ENCODE results near the gene RPS27L. TPM values are rescaled to one million over a fixed set of nuclear protein-coding genes. Genes with fewer than 3 reads are reported as not detected.

RPS27L gene
- total RNA-seq, 4 donors from 2014 or later, result 120 to 220 (median 172) TPM

DNA sequence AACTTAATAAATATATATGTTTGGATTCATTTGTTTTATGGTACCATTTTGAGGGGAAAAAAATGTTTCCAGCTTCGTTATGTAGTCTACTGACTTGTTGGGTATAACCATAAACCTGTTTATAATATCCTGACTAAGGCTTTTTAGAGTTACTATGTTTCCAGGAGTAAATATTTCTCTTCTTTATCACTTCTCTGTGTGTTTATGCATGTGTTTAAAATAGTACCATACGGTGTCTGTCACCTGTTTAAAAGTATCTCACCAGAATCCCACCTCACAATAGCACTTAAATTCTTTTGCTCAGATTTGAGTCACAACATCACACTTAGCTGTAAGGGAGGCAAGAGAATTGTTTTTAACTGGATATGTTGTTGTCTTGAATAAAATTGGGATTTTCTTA, 20.5 kb downstream of the RPS27L start:
- H3K27me3 ChIP-seq, result no peaks in the 10 kb centered on the region
- WGBS, result 64% methylated on average over 2 of the region's 2 CpGs
- no peak for DNase-seq (ENCODE audit: extremely low spot score)
- H3K4me3 ChIP-seq, result no peak overlapping the region
- peaks cover 0 to 34% (median 20%) of the 10 kb centered on the region in 4 donors for H3K4me1 ChIP-seq
- intact Hi-C loops (cut with DNase I), result no loop called here
- H3K36me3 ChIP-seq, result peaks cover 0 to 19% (median 6%) of the 10 kb centered on the region in 4 donors
- no peak overlapping the region for H3K27ac ChIP-seq (replicated peaks in 1 of 4)
- no peaks in the 10 kb centered on the region for H3K9me3 ChIP-seq
- TF ChIP-seq, protein P1, sequence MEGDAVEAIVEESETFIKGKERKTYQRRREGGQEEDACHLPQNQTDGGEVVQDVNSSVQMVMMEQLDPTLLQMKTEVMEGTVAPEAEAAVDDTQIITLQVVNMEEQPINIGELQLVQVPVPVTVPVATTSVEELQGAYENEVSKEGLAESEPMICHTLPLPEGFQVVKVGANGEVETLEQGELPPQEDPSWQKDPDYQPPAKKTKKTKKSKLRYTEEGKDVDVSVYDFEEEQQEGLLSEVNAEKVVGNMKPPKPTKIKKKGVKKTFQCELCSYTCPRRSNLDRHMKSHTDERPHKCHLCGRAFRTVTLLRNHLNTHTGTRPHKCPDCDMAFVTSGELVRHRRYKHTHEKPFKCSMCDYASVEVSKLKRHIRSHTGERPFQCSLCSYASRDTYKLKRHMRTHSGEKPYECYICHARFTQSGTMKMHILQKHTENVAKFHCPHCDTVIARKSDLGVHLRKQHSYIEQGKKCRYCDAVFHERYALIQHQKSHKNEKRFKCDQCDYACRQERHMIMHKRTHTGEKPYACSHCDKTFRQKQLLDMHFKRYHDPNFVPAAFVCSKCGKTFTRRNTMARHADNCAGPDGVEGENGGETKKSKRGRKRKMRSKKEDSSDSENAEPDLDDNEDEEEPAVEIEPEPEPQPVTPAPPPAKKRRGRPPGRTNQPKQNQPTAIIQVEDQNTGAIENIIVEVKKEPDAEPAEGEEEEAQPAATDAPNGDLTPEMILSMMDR (IDR thresholded peaks at IDR 0.05), result no peak
- no peak for TF ChIP-seq POLR2AphosphoS5 (IDR thresholded peaks at IDR 0.05)

DNA sequence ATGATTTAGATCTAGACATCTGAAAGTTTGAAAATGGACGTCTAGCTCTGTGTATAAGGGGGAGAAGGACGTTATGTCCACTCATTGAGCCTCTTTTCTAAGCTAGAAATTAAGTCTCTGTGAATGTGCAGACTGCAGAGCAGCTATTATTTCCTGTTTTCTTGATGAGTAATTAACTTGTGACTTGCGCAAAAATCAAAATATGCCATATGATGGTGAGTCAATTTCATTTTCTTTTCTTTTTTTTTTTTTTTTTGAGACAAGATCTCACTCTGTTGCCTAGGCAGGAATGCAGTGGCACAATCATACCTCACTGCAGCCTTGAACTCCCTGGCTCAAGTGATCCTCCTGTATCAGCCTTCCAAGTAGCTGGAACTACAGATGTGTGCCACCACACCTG, 21.5 kb downstream of the RPS27L start:
- intact Hi-C loops (cut with DNase I), result no loop called here
- H3K27ac ChIP-seq (replicated peaks in 1 of 4), result no peak overlapping the region
- H3K36me3 ChIP-seq, result peaks cover 0 to 22% (median 9%) of the 10 kb centered on the region in 4 donors
- no peak for DNase-seq (ENCODE audit: extremely low spot score)
- no peaks in the 10 kb centered on the region for H3K9me3 ChIP-seq
- WGBS, result 66% methylated on average over 3 of the region's 3 CpGs
- no peaks in the 10 kb centered on the region for H3K27me3 ChIP-seq
- TF ChIP-seq, protein P1 (IDR thresholded peaks at IDR 0.05), result no peak
- TF ChIP-seq POLR2AphosphoS5 (IDR thresholded peaks at IDR 0.05), result peak in 1 of 2 donors; percentile 30
- peaks cover 0 to 34% (median 20%) of the 10 kb centered on the region in 4 donors for H3K4me1 ChIP-seq
- no peak overlapping the region for H3K4me3 ChIP-seq

DNA sequence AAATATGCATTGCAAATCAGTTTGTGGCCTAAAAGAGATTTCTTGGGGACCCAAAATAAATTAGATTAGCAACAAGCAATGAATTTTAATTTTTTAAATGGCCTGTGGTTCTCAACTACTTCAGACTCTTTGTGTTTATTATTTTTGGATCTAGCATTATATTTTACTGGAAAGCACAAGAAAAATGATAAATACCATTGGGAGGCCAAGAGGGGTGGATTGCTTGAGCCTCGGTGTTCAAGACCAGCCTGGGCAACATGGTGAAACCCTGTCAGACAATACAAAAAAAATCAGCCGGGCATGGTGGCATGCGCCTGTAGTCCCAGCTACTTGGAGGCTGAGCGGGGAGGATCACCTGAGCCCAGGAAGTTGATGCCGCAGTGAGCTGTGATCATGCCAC, 22.0 kb downstream of the RPS27L start:
- 89% methylated on average over 5 of the region's 5 CpGs for WGBS
- DNase-seq (ENCODE audit: extremely low spot score), result no peak
- Histone ChIP-seq H3K36me3 (peaks cover 0 to 27% (median 12%) of the 10 kb centered on the region in 4 donors), H3K27me3 (no peaks in the 10 kb centered on the region), H3K4me3 (no peak overlapping the region), H3K4me1 (peaks cover 0 to 34% (median 20%) of the 10 kb centered on the region in 4 donors), H3K9me3 (no peaks in the 10 kb centered on the region), H3K27ac (replicated peaks in 1 of 4) (peak overlapping the region in 2 of 4 donors; percentile 5 to 7)
- TF ChIP-seq POLR2A (IDR thresholded peaks at IDR 0.05; ENCODE audit: low read depth) (no peak), EP300 (IDR thresholded peaks at IDR 0.05) (no peak), POLR2AphosphoS5 (IDR thresholded peaks at IDR 0.05) (no peak)
- TF ChIP-seq, protein P1 (IDR thresholded peaks at IDR 0.05), result no peak
- intact Hi-C loops (cut with DNase I), result no loop called here

DNA sequence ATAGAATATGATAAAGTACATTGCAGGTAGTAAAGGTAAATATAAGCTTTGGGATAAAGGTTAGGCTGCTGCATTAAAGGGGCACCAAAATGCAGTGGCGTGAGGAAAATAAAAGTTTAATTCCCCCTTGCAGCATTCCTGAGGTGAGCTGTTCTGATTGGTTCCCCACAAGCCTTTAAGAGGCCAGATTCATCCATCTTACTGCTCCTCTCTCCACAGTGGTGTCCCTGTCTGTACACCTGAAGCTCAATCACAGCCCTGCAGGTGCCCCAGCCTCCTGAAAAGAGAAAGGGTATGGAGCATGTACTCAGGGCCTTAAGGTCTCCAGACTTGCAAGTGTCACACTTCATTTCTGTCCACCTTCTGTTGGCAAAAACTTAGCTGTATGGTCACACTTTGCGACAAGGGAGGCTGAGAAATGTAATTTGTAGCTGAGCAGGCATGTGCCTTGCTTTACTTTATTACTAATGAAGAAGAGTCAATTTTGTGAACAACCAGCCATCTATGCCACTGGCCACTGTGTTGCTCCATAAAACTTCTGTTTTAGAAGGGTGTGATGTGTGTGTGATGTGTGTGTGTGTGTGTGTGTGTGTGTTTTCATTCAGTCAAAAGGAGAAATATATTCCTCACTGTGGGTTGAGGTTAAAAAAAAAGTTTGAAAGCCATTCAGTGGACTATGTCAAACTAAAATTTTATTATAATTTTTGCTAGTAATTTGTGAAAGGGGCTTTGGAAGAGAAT, 22.9 kb downstream of the RPS27L start:
- no peak for DNase-seq (ENCODE audit: extremely low spot score)
- Histone ChIP-seq H3K4me1 (peaks cover 0 to 34% (median 20%) of the 10 kb centered on the region in 4 donors), H3K27ac (replicated peaks in 1 of 4) (peak overlapping the region; percentile 28 to 49 (median 42)), H3K36me3 (peaks cover 0 to 32% (median 16%) of the 10 kb centered on the region in 4 donors), H3K4me3 (no peak overlapping the region), H3K9me3 (no peaks in the 10 kb centered on the region), H3K27me3 (no peaks in the 10 kb centered on the region)
- TF ChIP-seq POLR2AphosphoS5 (IDR thresholded peaks at IDR 0.05) (no peak), POLR2A (IDR thresholded peaks at IDR 0.05; ENCODE audit: low read depth) (no peak), EP300 (IDR thresholded peaks at IDR 0.05) (no peak)
- TF ChIP-seq, protein P1 (IDR thresholded peaks at IDR 0.05), result no peak
- intact Hi-C loops (cut with DNase I), result no loop called here
- 97% methylated on average over 2 of the region's 2 CpGs for WGBS

Data from esophagus muscularis mucosa (tissue), 4 donors.